ENCODE measurements around the gene ANAPC7.
"Not testable (repeated sequence)": the region's sequence is repeated elsewhere in the genome, so short reads cannot be mapped to it uniquely, and the experiment has no call there.

The ANAPC7 gene, protein sequence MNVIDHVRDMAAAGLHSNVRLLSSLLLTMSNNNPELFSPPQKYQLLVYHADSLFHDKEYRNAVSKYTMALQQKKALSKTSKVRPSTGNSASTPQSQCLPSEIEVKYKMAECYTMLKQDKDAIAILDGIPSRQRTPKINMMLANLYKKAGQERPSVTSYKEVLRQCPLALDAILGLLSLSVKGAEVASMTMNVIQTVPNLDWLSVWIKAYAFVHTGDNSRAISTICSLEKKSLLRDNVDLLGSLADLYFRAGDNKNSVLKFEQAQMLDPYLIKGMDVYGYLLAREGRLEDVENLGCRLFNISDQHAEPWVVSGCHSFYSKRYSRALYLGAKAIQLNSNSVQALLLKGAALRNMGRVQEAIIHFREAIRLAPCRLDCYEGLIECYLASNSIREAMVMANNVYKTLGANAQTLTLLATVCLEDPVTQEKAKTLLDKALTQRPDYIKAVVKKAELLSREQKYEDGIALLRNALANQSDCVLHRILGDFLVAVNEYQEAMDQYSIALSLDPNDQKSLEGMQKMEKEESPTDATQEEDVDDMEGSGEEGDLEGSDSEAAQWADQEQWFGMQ

GRCh38 chr12:110403146-110403975, at the start of gene ANAPC7:
ANAPC7 (minus strand) TSS chr12:110403708; CDS start chr12:110403627, 81 bp downstream.
- peak; percentile 80 for DNase-seq

- no peak for DNase-seq
These were observed 47.8 kb upstream of the ANAPC7 start for GRCh38 chr12:110451263-110451662.

DNA sequence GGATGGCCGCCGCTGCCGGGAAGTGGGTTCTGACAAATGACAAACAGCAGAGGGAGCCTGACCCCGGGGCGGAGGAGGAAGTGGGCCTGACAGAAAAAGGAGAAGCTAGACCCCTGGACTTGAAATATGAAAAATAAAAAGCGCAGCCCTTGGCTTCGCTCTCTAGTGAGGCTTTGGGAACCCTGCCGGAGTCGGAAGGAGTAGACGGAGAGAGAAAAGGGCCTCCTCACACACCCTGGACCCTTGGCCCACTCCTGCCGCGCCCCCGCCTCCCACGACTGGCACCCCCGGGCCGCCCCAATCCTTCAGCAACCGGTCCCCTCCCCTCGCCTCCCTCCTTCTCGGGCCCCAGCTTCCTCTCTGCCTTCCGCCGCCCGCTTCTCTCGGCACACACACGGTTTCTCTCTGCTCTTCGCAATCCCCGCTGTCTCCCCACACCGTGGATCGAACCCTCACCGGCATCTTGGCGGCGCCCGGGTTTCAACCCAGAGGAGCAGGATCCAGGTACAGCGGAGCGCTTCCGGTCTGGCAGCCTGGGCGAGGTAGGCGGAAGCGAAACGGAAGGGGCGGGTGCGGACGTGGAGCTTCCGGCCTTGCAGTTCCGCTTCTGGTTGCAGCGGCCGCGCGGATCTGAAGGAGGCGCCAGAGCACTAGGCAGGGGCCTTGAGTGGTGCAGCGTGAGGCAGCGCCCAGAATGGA, 46.4 kb upstream of the ANAPC7 start, which contains the start of gene ARPC3:
Gene ARPC3, minus strand, starts transcription at position 539 of the 699 bp plus-strand sequence. Its CDS starts 77 bp downstream, at position 462.
- DNase-seq, result peak; percentile 94

DNA sequence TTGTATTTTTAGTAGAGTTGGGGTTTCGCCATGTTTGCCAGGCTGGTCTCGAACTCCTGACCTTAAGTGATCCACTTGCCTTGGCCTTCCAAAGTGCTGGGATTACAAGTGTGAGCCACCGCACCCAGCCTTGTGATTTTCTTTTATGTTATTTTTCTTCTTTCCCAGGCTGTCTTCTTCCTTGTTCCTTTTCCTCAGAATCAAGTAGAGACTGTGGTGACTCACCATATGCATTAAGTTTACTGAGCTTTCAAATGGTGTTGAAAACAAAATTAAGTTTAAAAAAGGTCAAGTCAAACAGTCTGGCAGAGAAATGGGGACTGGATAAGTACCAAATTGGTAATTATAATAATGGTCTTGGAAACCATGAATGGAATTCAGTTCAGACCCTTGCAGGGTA, 40.9 kb upstream of the ANAPC7 start:
- no peak for DNase-seq

- no peak for DNase-seq
These were observed 32.7 kb upstream of the ANAPC7 start for GRCh38 chr12:110436231-110436630.

DNA sequence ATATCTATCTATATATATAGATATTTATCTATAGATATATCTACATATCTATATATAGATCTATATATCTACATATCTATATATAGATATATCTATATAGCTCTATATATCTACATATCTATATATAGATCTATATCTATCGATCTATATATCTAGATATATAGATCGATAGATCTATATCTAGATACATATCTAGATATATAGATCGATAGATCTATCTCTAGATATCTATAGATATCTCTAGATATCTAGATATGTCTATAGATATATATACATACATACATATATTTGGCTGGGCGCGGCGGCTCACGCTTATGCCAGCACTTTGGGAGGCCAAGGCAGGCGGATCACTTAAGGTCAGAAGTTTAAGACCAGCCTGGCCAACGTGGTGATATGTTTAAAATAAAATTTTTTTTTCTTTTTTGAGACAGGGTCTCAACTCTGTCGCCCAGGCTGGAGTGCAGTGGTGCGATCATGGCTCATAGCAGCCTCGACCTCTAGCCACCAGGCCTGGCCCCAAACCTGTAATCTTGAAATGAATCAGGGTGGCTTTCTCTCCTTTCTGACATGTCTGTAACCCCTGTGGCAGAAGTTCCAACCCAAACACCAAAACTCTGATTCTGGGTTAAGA, 28.6 kb upstream of the ANAPC7 start:
- no peak for DNase-seq

DNA sequence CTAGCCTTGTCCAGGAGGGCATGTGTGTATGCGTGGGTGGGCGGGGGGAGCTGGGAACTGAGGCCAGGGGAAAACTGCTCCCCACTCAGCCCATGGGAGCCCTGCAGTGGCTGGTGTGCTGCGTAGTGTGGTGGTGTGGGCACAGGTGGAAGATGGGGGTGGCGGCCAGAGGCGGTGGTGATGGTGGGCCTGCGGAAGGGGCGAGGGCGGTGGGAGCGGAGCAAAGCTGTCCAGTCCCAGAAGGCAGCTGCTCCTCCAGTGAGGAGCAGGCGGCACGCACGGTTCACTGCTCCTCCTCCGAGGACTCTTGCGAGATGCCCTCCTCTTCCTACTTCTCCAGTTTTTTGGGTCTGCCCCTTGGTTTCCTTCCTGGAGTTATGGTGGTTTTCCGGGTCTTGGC, 26.2 kb upstream of the ANAPC7 start:
- DNase-seq, result not testable (repeated sequence)

DNA sequence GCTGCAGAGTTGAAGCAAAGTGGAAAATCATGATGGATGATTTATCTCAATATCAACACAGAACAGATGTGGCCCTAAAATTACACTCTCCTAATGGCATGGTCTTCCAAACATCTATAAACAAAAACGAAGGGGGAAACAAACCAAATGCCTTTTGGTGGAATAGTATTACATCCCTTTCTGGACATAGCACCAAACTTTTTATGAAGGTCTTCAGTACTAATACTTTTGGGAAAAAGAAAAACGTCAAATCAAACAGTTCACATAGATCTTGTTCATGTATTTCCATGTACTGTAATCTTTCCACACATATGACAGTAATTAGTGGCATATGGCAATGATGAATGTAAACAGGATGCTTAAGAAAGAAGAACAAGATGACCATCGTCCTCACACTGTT, 22.9 kb upstream of the ANAPC7 start:
- no peak for DNase-seq

DNA sequence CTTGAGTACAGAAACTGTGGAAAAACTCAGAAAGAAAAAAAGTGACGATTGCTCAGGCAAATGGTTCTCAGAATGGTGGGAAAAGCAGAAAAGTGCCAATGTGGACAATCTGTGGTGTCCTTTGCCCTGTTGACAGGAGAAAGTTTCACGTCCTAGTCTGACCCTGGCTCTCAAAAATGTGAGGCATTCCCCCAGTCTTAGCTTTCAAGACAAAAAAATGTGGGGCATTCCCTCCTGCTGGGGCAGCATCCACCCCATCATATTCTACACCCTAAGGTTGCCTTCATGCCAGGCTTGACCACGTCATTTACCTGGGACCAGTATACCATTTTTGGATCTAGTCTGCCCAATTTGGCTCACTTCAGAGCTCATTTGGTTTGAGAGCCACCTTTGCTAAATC, 20.7 kb upstream of the ANAPC7 start:
- DNase-seq, result no peak

DNA sequence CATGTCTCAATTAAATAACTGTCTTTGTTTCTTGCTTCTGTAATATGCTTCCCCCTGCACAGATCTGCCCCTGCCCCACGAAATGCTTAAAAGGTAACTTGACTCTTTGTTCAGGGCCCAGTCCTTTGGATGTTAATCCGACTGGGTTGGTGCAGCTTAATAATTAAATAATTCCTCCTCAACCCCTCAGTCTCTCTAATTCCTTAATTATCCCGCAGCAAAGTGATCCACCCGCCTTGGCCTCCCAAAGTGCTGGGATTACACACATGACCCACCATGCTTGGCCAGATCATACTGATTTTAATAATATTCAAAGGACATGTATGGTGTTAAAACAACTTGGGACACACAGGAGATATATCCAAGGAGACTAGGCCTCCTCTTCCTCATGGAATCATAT, 18.2 kb upstream of the ANAPC7 start:
- DNase-seq, result no peak

GRCh38 chr12:110421159-110421661, 17.7 kb upstream of the ANAPC7 start:
- no peak for DNase-seq

DNA sequence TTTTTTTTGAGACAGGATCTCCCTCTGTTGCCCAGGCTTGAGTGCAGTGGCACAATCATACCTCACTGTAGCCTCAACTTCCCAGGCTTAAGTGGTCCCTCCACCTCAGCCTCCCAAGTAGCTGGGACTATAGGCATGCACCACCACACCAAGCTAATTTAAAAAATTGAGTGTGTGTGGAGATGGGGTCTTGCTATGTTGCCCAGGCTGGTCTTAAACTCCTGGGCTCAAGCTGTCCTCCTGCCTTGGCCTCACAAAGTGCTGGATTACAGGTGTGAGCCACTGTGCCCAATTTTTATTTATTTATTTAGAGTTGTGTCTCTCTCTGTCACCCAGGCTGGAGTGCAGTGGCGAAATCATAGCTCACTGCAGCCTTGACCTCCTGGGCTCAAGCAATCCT, 17.1 kb upstream of the ANAPC7 start:
- DNase-seq, result not testable (repeated sequence)

GRCh38 chr12:110417113-110417512, 13.6 kb upstream of the ANAPC7 start:
- not testable (repeated sequence) for DNase-seq

GRCh38 chr12:110410086-110410485, 6.6 kb upstream of the ANAPC7 start:
- DNase-seq, result not testable (repeated sequence)

DNA sequence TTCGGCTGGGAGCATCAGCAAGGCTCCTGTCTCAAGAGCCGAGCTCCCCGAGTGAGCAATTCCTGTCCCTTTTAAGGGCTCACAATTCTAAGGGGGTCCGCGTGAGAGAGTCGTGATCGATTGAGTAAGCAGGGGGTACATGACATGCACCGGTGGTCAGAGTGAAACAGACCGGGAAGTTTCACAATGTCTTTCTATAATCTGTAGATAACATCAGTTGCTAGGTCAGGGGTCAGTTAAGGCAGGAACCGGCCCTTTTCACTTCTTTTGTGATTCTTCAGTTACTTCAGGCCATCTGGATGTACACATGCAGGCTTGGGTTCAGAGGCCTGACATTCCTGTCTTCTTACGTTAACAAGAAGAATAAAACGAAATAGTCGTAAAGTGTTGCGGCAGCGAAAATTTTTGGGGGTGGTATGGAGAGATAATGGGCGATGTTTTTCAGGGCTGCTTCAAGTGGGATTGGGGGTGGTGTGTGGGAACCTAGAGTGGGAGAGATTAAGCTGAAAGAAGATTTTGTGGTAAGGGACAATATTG, 1.7 kb upstream of the ANAPC7 start:
- not testable (repeated sequence) for DNase-seq

DNA sequence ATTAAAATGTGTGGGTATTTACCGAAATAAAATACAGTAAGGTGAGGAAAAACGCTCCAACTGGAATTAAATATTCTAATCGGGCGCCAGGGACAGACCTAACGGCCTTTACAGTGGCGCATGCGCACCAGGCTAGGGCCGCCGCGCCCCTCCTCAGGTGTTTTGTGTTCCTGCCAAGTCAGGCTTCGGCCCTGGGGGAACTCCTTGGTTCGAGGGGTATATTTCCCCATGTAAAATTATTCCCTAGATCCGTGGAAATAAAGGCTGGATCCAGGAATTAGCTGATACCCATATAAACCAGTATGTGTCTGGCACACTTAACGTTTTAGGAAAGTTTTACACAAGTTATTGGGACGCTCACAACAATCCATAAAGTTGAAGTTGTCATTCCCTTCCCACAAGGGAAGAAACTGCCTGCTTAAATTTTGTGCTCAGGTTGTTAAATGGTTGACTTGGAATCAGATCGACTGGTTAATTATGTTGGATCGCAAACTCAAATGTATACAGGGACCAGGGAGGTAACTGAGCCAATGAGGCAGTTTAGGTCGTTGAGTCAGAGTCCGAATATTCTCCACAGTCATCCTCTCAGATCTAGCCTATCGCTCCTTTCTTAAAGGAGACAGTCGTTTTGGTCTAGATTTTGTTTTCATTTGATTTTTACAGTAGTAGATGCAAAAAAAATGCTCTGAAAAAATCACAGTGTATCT, 621 bp upstream of the ANAPC7 start:
- DNase-seq, result peak; percentile 75

DNA sequence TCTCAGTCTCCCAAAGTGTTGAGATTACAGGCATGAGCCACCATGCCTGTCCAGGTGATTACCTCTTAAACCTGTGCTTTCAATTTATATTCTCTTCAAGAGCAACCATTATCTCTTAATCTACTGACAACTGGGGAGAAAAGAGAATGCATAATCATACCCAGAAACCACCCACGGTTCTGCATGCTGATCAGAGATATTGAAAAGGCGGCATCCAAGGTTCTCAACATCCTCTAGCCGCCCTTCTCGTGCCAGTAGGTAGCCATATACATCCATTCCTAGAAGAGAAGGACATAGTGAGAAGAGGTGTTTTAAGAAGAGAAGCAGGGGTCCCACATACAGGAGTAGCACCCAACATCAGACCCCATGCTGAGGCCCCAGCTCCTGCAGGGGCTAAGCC, 20.8 kb downstream of the ANAPC7 start:
- DNase-seq, result no peak

- DNase-seq, result no peak
These were observed 23.9 kb downstream of the ANAPC7 start for GRCh38 chr12:110379631-110380030.

GRCh38 chr12:110379197-110379596, 24.3 kb downstream of the ANAPC7 start:
- no peak for DNase-seq

- DNase-seq, result not testable (repeated sequence)
These were observed 25.2 kb downstream of the ANAPC7 start for GRCh38 chr12:110378131-110378790.

Data from NCI-H748 treated with DMSO at 0.1 percent for 48 hours (cell line).